ENCODE measurements around the gene MRPL1. TPM values are rescaled to one million over a fixed set of nuclear protein-coding genes. Genes with fewer than 3 reads are reported as not detected.
A peak's percentile ranks its signal among the peaks of the same experiment; 100 is the strongest.

Gene MRPL1
- total RNA-seq, result 38.6 and 42.9 TPM in 2 replicates
- polyA plus RNA-seq, result 6.0 and 11.5 TPM in 2 replicates
- polyA plus RNA-seq (2011; cell fraction: cytosol; rRNA removed), result 27.7 and 31.5 TPM in 2 replicates
- 14.3 and 25.2 TPM in 2 replicates for polyA plus RNA-seq (2011; cell fraction: nucleus; rRNA removed)
- 25.2 and 49.8 TPM in 2 replicates for polyA plus RNA-seq (2012)
- polyA minus RNA-seq, result 6.3 and 11.2 TPM in 2 replicates
- polyA minus RNA-seq (2011; cell fraction: cytosol; rRNA and poly(A)+ RNA removed), result 4.5 TPM
- polyA minus RNA-seq (2011; cell fraction: nucleus; rRNA and poly(A)+ RNA removed), result 14.1 and 19.9 TPM in 2 replicates
- Bru-seq, nascent RNA, result percentile 90 among the genes with signal in this experiment
- BruChase-seq, experiment 1, labeled RNA remaining after a 6-hour chase, result percentile 68 among the genes with signal in this experiment
- BruChase-seq, experiment 2, labeled RNA remaining after a 2-hour chase, result percentile 66 among the genes with signal in this experiment
- long read RNA-seq, transcript MRPL1-201 (9 exons, 1,490 nt), result major isoform, 101 of 117 reads
- long read RNA-seq, partial matches to known transcripts, result 4 of 117 reads
- long read RNA-seq, other reads (novel, unspliced or antisense), result 12 of 117 reads

DNA sequence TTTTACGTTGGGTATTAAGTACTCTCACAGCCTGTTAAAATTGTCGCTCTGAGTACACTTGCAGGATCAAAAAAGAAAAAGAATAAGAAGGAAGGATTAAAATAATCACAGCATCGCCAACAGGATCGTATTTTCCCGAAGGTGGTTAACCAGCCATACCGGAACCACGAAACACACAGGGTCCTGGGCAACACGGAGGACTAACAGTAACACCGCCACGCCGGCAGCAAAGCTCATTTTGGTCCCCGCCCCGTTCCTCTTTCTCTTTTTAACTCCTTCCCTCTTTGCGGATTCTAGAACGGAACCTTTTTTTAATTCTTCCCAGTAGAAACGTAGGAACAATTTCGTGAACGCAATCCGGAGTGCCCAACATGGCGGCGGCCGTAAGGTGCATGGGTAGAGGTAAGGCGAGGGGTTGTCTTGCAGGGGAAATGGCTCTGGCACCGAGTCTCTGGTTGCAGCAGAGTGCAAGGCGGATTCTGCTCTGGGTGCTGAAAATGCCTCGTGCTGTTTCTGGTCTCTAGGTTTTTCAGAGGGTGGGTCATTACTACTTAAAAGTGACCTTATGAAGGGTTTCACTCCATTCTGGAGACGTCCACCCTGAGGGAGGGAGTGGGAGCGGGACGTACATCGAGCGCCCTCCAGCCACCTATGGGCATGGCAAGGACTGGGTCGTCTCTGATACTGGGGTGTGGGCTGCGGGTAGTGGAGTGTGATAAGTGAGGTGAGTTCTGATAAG lies at the start of gene MRPL1:
TSS of gene MRPL1 (plus strand) at position 353 of the 739 bp plus-strand sequence. CDS start at position 372, 19 bp downstream.
- Histone ChIP-seq H2AFZ (ENCODE audit: low read depth, low read length) (peak within 1 kb of the TSS; percentile 83), H3K4me2 (ENCODE audit: insufficient read depth, low read length) (peak within 1 kb of the TSS; percentile 98), H3K27ac (ENCODE audit: insufficient read depth, low read depth, low read length) (peak within 1 kb of the TSS; percentile 100), H3K4me3 (replicated peaks in 1 of 3; ENCODE audit: insufficient read depth in 1 of 3, low read depth in 1 of 3, low read length in 3 of 3) (peak within 1 kb of the TSS; percentile 86 to 98 (median 88)), H3K27me3 (ENCODE audit: control insufficient read depth in 2 of 2, insufficient read depth in 2 of 2, low read length in 2 of 2) (no peaks in the 10 kb centered on the region), H3K79me2 (ENCODE audit: control insufficient read depth, insufficient read depth, low read length) (peaks cover 46% of the 10 kb centered on the region), H3K36me3 (ENCODE audit: control insufficient read depth in 2 of 2, extremely low read depth in 1 of 2, insufficient read depth in 2 of 2, low read length in 2 of 2) (no peaks in the 10 kb centered on the region), H3K9me3 (replicated peaks; ENCODE audit: control insufficient read depth, insufficient read depth, low read length) (no peaks in the 10 kb centered on the region), H3K9me1 (replicated peaks; ENCODE audit: control insufficient read depth, extremely low read depth, insufficient read depth, low read length) (no peaks in the 10 kb centered on the region), H3K4me1 (ENCODE audit: control insufficient read depth, extremely low read depth, insufficient read depth, low read length) (peaks cover 14% of the 10 kb centered on the region), H4K20me1 (replicated peaks; ENCODE audit: control insufficient read depth, extremely low read depth, insufficient read depth, low read length) (no peaks in the 10 kb centered on the region), H3K9ac (replicated peaks; ENCODE audit: extremely low read depth, insufficient read depth, low read length) (peak within 1 kb of the TSS; percentile 100)
- POLR2A ChIA-PET, result interaction anchor here (0.7 to 2.0 kb wide), 9 partner anchors 11 to 164 kb away, joined by 3 to 25 read pairs (median 5); partner anchors contain the start of gene CNOT6L
- DNase-seq (ENCODE audit: low read depth, low spot score) (peak; percentile 97), FAIRE-seq (peak; percentile 88)
- dilution Hi-C loops (cut with MboI; ENCODE audit: extremely low pct_ligation_motif_present, low sequenced_read_pairs) (no loop called here), intact Hi-C loops (cut with micrococcal nuclease) (loop anchor here (1.0 to 5.0 kb wide), 12 partner anchors 8 to 1790 kb away; partner anchors contain the start of genes BMP2K, CCNI and FRAS1)
- no TSS peak for BruUV-seq (replicated peaks)
- CTCF ChIA-PET, result interaction anchor here (0.7 to 1.7 kb wide), 30 partner anchors 8 to 243 kb away, joined by 3 to 20 read pairs (median 4); partner anchors contain the start of gene FRAS1
- TF ChIP-seq POLR2AphosphoS5 (IDR thresholded peaks at IDR 0.05; ENCODE audit: insufficient read depth, low read depth, low read length) (peak; percentile 90), MYC (IDR thresholded peaks at IDR 0.05; ENCODE audit: low read depth, low read length) (peak; percentile 3), EZH2 (IDR thresholded peaks at IDR 0.05; ENCODE audit: borderline replicate concordance, low read depth, low read length, severe bottlenecking) (no peak), POLR2A (IDR thresholded peaks at IDR 0.05; ENCODE audit: low read depth, low read length) (peak; percentile 91), GATA2 (IDR thresholded peaks at IDR 0.05; ENCODE audit: insufficient read depth, insufficient read length, low read depth, low read length) (no peak), FOS (IDR thresholded peaks at IDR 0.05; ENCODE audit: borderline replicate concordance, insufficient read depth, low read length) (peak; percentile 15)
- TF ChIP-seq, protein P1, sequence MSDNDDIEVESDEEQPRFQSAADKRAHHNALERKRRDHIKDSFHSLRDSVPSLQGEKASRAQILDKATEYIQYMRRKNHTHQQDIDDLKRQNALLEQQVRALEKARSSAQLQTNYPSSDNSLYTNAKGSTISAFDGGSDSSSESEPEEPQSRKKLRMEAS (IDR thresholded peaks at IDR 0.05; ENCODE audit: insufficient read depth, insufficient read length), result peak; percentile 51

Measured in endothelial cell of umbilical vein (primary cell).